H1 (cell line): Measurements from ENCODE around the gene LAMA3.
A peak's percentile ranks its signal among the peaks of the same experiment; 100 is the strongest.

Experiments
- CHD2 ChIP-seq: IDR thresholded peaks from 2 replicates; pipeline ENCODE4 v1.6.1; 2012; ENCODE audit warnings: low read length, improper control_type of control experiment
- CREB1 ChIP-seq: IDR thresholded peaks from 2 replicates; pipeline ENCODE4 v1.6.1; 2012; ENCODE audit warnings: inconsistent platforms
- EGR1 ChIP-seq: IDR thresholded peaks from 2 replicates; pipeline ENCODE4 v1.6.1; 2011; ENCODE audit warnings: low read depth, low read length, borderline replicate concordance
- EP300 ChIP-seq, 2 experiments: IDR thresholded peaks; 1 replicate in 1 of 2; 2 replicates in 1 of 2; pipeline ENCODE4 v1.6.1; 2011 to 2012; ENCODE audit warnings: low read depth in 2 of 2, low read length in 2 of 2, mild to moderate bottlenecking in 2 of 2, borderline replicate concordance in 1 of 2, inconsistent platforms in 1 of 2, moderate library complexity in 1 of 2
- EZH2 ChIP-seq: fragments of 200-600 bp; sonication (generic); IDR thresholded peaks from 2 replicates; pipeline ENCODE4 v1.7.1; 2012; ENCODE audit warnings: low read depth, mild to moderate bottlenecking, moderate library complexity, low read length, inconsistent platforms; ENCODE audit not compliant: severe bottlenecking
- JUN ChIP-seq: IDR thresholded peaks from 2 replicates; pipeline ENCODE4 v1.6.1; 2011; ENCODE audit warnings: low read depth, mild to moderate bottlenecking, improper control_type of control experiment, low read length
- POLR2A ChIP-seq, 2 experiments: IDR thresholded peaks; 1 replicate in 1 of 2; 2 replicates in 1 of 2; pipeline ENCODE4 v1.6.1; 2011; ENCODE audit warnings: low read depth in 2 of 2, low read length in 2 of 2, mild to moderate bottlenecking in 2 of 2; ENCODE audit errors: control extremely low read depth in 1 of 2
- RXRA ChIP-seq: IDR thresholded peaks from 2 replicates; pipeline ENCODE4 v1.6.1; 2011; ENCODE audit warnings: low read depth, mild to moderate bottlenecking, low read length, moderate library complexity; ENCODE audit not compliant: insufficient read depth
- TCF12 ChIP-seq: IDR thresholded peaks from 2 replicates; pipeline ENCODE4 v1.6.1; 2011; ENCODE audit warnings: low read depth, mild to moderate bottlenecking, low read length
- TF ChIP-seq, protein P1 (sequence below), 3 experiments: IDR thresholded peaks; 1 replicate in 2 of 3; 2 replicates in 1 of 3; pipeline versions ENCODE4 v1.5.1 to v1.6.1; 2011; ENCODE audit warnings: low read length in 3 of 3, mild to moderate bottlenecking in 3 of 3, inconsistent platforms in 2 of 3, low read depth in 1 of 3, moderate library complexity in 1 of 3; ENCODE audit not compliant: insufficient read depth in 1 of 3; ENCODE audit errors: control extremely low read depth in 1 of 3
- TF ChIP-seq, protein P2 (sequence below): IDR thresholded peaks from 2 replicates; pipeline ENCODE4 v1.6.1; 2011; ENCODE audit warnings: low read depth, mild to moderate bottlenecking, low read length; ENCODE audit not compliant: insufficient read depth
- TF ChIP-seq, protein P3 (sequence below): IDR thresholded peaks from 2 replicates; pipeline ENCODE4 v1.6.1; 2012; ENCODE audit warnings: inconsistent platforms

DNA sequence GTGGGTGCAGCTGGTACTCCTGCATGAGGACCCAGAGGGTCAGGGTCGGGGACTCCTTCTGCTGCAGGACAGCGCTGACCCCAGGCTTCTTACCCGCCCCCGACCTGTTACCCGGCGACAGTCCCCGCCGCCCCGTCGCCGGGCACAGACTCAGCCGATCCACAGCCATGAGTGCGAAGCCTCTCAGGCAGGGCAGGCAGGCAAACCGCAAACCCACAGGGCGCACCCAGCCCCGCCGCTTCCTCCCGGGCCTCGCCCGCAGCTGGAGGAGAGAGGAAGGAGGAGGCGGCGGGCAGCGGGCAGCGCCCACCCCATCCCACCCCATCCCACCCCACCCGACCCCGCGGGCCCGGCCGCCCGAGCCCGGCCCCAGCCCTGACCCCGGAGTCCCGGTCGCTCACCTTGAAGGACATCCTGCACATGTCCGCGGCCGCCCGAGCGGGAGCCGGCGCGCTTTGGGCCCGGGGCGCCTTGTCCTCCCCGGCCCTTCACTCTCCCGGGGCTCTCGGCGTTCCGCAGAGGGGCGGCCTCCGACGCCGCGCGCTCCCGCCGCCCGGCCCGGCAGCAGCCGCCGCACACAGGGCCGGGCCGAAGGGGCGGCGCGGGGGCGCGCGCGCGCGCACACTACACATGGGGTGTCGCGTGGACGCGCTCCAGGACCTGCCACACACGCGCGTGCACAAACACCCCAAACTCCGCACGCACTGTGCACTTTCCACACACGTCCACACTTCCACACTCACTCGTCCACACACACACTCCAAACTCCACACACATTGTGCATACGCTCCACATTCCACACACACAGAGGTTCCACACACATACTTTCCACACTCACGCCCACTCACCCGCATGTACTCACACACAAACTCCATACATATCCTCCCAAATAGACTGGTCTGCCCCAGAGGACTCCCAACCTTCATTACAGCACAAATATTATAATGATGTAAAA is 26.7 kb upstream of the LAMA3 start, which contains the start of gene ANKRD29:
- no peak for TF ChIP-seq CREB1
- TF ChIP-seq, protein P1, sequence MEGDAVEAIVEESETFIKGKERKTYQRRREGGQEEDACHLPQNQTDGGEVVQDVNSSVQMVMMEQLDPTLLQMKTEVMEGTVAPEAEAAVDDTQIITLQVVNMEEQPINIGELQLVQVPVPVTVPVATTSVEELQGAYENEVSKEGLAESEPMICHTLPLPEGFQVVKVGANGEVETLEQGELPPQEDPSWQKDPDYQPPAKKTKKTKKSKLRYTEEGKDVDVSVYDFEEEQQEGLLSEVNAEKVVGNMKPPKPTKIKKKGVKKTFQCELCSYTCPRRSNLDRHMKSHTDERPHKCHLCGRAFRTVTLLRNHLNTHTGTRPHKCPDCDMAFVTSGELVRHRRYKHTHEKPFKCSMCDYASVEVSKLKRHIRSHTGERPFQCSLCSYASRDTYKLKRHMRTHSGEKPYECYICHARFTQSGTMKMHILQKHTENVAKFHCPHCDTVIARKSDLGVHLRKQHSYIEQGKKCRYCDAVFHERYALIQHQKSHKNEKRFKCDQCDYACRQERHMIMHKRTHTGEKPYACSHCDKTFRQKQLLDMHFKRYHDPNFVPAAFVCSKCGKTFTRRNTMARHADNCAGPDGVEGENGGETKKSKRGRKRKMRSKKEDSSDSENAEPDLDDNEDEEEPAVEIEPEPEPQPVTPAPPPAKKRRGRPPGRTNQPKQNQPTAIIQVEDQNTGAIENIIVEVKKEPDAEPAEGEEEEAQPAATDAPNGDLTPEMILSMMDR (IDR thresholded peaks at IDR 0.05; ENCODE audit: control extremely low read depth in 1 of 3, insufficient read depth in 1 of 3, low read depth in 1 of 3, low read length in 3 of 3), result no peak
- TF ChIP-seq EZH2, result no peak
- TF ChIP-seq POLR2A (IDR thresholded peaks at IDR 0.05; ENCODE audit: control extremely low read depth in 1 of 2, low read depth in 2 of 2, low read length in 2 of 2), result no peak; a peak in 1 of 3 replicates
- TF ChIP-seq, protein P2, sequence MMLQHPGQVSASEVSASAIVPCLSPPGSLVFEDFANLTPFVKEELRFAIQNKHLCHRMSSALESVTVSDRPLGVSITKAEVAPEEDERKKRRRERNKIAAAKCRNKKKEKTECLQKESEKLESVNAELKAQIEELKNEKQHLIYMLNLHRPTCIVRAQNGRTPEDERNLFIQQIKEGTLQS, result no peak
- TF ChIP-seq JUN, result no peak
- TF ChIP-seq, protein P3, sequence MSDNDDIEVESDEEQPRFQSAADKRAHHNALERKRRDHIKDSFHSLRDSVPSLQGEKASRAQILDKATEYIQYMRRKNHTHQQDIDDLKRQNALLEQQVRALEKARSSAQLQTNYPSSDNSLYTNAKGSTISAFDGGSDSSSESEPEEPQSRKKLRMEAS, result peak; percentile 5
- no peak for TF ChIP-seq EGR1
- no peak for TF ChIP-seq RXRA
- no peak for TF ChIP-seq TCF12
- TF ChIP-seq CHD2, result no peak
- TF ChIP-seq EP300 (IDR thresholded peaks at IDR 0.05; ENCODE audit: borderline replicate concordance in 1 of 2, low read depth in 2 of 2, low read length in 2 of 2), result no peak
